ENCODE results near the gene DOCK11.

The DOCK11 gene

GRCh38 chrX:118666521-118666920 is 170.9 kb downstream of the DOCK11 start:
- Mint-ChIP-seq H3K27ac (no peak overlapping the region), H3K4me1 (no peaks in the 10 kb centered on the region), H3K4me3 (no peak overlapping the region), H3K27me3 (no peaks in the 10 kb centered on the region), H3K36me3 (peaks cover 24% of the 10 kb centered on the region), H3K9me3 (no peaks in the 10 kb centered on the region)
- DNase-seq (ENCODE audit: low spot score in 2 of 2), result no peak
- ATAC-seq (ENCODE audit: low read depth), result no peak

- Mint-ChIP-seq H3K27me3 (no peaks in the 10 kb centered on the region), H3K4me3 (no peak overlapping the region), H3K4me1 (no peaks in the 10 kb centered on the region), H3K9me3 (no peaks in the 10 kb centered on the region), H3K36me3 (peaks cover 10% of the 10 kb centered on the region), H3K27ac (no peak overlapping the region)
- ATAC-seq (ENCODE audit: low read depth), result no peak
- no peak for DNase-seq (ENCODE audit: low spot score in 2 of 2)
These were observed 173.8 kb downstream of the DOCK11 start for GRCh38 chrX:118669435-118669834.

- no peak overlapping the region for H3K4me3 Mint-ChIP-seq
- no peaks in the 10 kb centered on the region for H3K9me3 Mint-ChIP-seq
- no peaks in the 10 kb centered on the region for H3K4me1 Mint-ChIP-seq
- no peaks in the 10 kb centered on the region for H3K27me3 Mint-ChIP-seq
- H3K27ac Mint-ChIP-seq, result no peak overlapping the region
- ATAC-seq (ENCODE audit: low read depth) (no peak), DNase-seq (ENCODE audit: low spot score in 2 of 2) (no peak)
- H3K36me3 Mint-ChIP-seq, result peaks cover 2% of the 10 kb centered on the region
These were observed 179.8 kb downstream of the DOCK11 start for GRCh38 chrX:118675326-118675965.

- ATAC-seq (ENCODE audit: low read depth), result no peak
- Mint-ChIP-seq H3K36me3 (peaks cover 2% of the 10 kb centered on the region), H3K27ac (no peak overlapping the region), H3K9me3 (no peaks in the 10 kb centered on the region), H3K4me1 (no peaks in the 10 kb centered on the region), H3K4me3 (no peak overlapping the region), H3K27me3 (no peaks in the 10 kb centered on the region)
- DNase-seq (ENCODE audit: low spot score in 2 of 2), result no peak
These were observed 180.3 kb downstream of the DOCK11 start for GRCh38 chrX:118675966-118676349.

- no peak for ATAC-seq (ENCODE audit: low read depth)
- no peaks in the 10 kb centered on the region for H3K27me3 Mint-ChIP-seq
- peaks cover 3% of the 10 kb centered on the region for H3K36me3 Mint-ChIP-seq
- H3K9me3 Mint-ChIP-seq, result no peaks in the 10 kb centered on the region
- no peak for DNase-seq (ENCODE audit: low spot score in 2 of 2)
- H3K4me3 Mint-ChIP-seq, result no peak overlapping the region
- no peaks in the 10 kb centered on the region for H3K4me1 Mint-ChIP-seq
- H3K27ac Mint-ChIP-seq, result no peak overlapping the region
These were observed 181.7 kb downstream of the DOCK11 start for GRCh38 chrX:118677318-118677717.

- ATAC-seq (ENCODE audit: low read depth), result no peak
- Mint-ChIP-seq H3K27ac (no peak overlapping the region), H3K4me3 (no peak overlapping the region), H3K36me3 (peaks cover 4% of the 10 kb centered on the region), H3K4me1 (no peaks in the 10 kb centered on the region), H3K9me3 (no peaks in the 10 kb centered on the region), H3K27me3 (no peaks in the 10 kb centered on the region)
- no peak for DNase-seq (ENCODE audit: low spot score in 2 of 2)
These were observed 183.7 kb downstream of the DOCK11 start for GRCh38 chrX:118679290-118679689.

- H3K27ac Mint-ChIP-seq, result peak overlapping the region; percentile 75
- ATAC-seq (ENCODE audit: low read depth) (no peak), DNase-seq (ENCODE audit: low spot score in 2 of 2) (no peak)
- H3K9me3 Mint-ChIP-seq, result no peaks in the 10 kb centered on the region
- H3K4me3 Mint-ChIP-seq, result no peak overlapping the region
- no peaks in the 10 kb centered on the region for H3K27me3 Mint-ChIP-seq
- H3K36me3 Mint-ChIP-seq, result peaks cover 4% of the 10 kb centered on the region
- no peaks in the 10 kb centered on the region for H3K4me1 Mint-ChIP-seq
These were observed 186.8 kb downstream of the DOCK11 start for GRCh38 chrX:118682258-118683014.

GRCh38 chrX:118685393-118685792 is 189.8 kb downstream of the DOCK11 start:
- Mint-ChIP-seq H3K9me3 (no peaks in the 10 kb centered on the region), H3K36me3 (peaks cover 10% of the 10 kb centered on the region), H3K27me3 (no peaks in the 10 kb centered on the region), H3K27ac (no peak overlapping the region), H3K4me3 (no peak overlapping the region), H3K4me1 (peaks cover 2% of the 10 kb centered on the region)
- ATAC-seq (ENCODE audit: low read depth) (no peak), DNase-seq (ENCODE audit: low spot score in 2 of 2) (no peak)

GRCh38 chrX:118688935-118689334 is 193.3 kb downstream of the DOCK11 start:
- no peak for ATAC-seq (ENCODE audit: low read depth)
- no peaks in the 10 kb centered on the region for H3K27me3 Mint-ChIP-seq
- DNase-seq (ENCODE audit: low spot score in 2 of 2), result no peak
- H3K9me3 Mint-ChIP-seq, result no peaks in the 10 kb centered on the region
- no peak overlapping the region for H3K4me3 Mint-ChIP-seq
- H3K36me3 Mint-ChIP-seq, result peaks cover 8% of the 10 kb centered on the region
- no peak overlapping the region for H3K27ac Mint-ChIP-seq
- H3K4me1 Mint-ChIP-seq, result peaks cover 2% of the 10 kb centered on the region

GRCh38 chrX:118693843-118694242 is 198.2 kb downstream of the DOCK11 start:
- H3K36me3 Mint-ChIP-seq, result peaks cover 7% of the 10 kb centered on the region
- no peaks in the 10 kb centered on the region for H3K9me3 Mint-ChIP-seq
- ATAC-seq (ENCODE audit: low read depth) (no peak), DNase-seq (ENCODE audit: low spot score in 2 of 2) (no peak)
- no peaks in the 10 kb centered on the region for H3K27me3 Mint-ChIP-seq
- H3K4me1 Mint-ChIP-seq, result peaks cover 13% of the 10 kb centered on the region
- H3K4me3 Mint-ChIP-seq, result no peak overlapping the region
- peak overlapping the region; percentile 8 for H3K27ac Mint-ChIP-seq

GRCh38 chrX:118694638-118695037 is 199.0 kb downstream of the DOCK11 start:
- Mint-ChIP-seq H3K27me3 (no peaks in the 10 kb centered on the region), H3K27ac (no peak overlapping the region), H3K36me3 (peaks cover 5% of the 10 kb centered on the region), H3K9me3 (no peaks in the 10 kb centered on the region), H3K4me1 (peaks cover 18% of the 10 kb centered on the region), H3K4me3 (no peak overlapping the region)
- no peak for DNase-seq (ENCODE audit: low spot score in 2 of 2)
- no peak for ATAC-seq (ENCODE audit: low read depth)

- Mint-ChIP-seq H3K4me3 (no peak overlapping the region), H3K4me1 (peaks cover 18% of the 10 kb centered on the region), H3K36me3 (peaks cover 2% of the 10 kb centered on the region), H3K9me3 (no peaks in the 10 kb centered on the region), H3K27me3 (no peaks in the 10 kb centered on the region), H3K27ac (peak overlapping the region; percentile 72)
- DNase-seq (ENCODE audit: low spot score in 2 of 2) (no peak), ATAC-seq (ENCODE audit: low read depth) (peak; percentile 77)
These were observed 203.0 kb downstream of the DOCK11 start for GRCh38 chrX:118698516-118699170.

- ATAC-seq (ENCODE audit: low read depth), result no peak
- DNase-seq (ENCODE audit: low spot score in 2 of 2), result no peak
- Mint-ChIP-seq H3K4me3 (no peak overlapping the region), H3K27ac (no peak overlapping the region), H3K4me1 (peaks cover 13% of the 10 kb centered on the region), H3K9me3 (no peaks in the 10 kb centered on the region), H3K36me3 (no peaks in the 10 kb centered on the region), H3K27me3 (no peaks in the 10 kb centered on the region)
These were observed 207.1 kb downstream of the DOCK11 start for GRCh38 chrX:118702741-118703140.

- Mint-ChIP-seq H3K4me1 (peaks cover 9% of the 10 kb centered on the region), H3K36me3 (no peaks in the 10 kb centered on the region), H3K4me3 (no peak overlapping the region), H3K9me3 (no peaks in the 10 kb centered on the region), H3K27me3 (no peaks in the 10 kb centered on the region), H3K27ac (no peak overlapping the region)
- ATAC-seq (ENCODE audit: low read depth) (no peak), DNase-seq (ENCODE audit: low spot score in 2 of 2) (no peak)
These were observed 211.1 kb downstream of the DOCK11 start for GRCh38 chrX:118706681-118707080.
